ENCODE data around the gene ZDHHC24. TPM values are rescaled to one million over a fixed set of nuclear protein-coding genes. Genes with fewer than 3 reads are reported as not detected.

Gene ZDHHC24
- total RNA-seq, 1 donor from 2014 or later = 10.3 TPM

DNA sequence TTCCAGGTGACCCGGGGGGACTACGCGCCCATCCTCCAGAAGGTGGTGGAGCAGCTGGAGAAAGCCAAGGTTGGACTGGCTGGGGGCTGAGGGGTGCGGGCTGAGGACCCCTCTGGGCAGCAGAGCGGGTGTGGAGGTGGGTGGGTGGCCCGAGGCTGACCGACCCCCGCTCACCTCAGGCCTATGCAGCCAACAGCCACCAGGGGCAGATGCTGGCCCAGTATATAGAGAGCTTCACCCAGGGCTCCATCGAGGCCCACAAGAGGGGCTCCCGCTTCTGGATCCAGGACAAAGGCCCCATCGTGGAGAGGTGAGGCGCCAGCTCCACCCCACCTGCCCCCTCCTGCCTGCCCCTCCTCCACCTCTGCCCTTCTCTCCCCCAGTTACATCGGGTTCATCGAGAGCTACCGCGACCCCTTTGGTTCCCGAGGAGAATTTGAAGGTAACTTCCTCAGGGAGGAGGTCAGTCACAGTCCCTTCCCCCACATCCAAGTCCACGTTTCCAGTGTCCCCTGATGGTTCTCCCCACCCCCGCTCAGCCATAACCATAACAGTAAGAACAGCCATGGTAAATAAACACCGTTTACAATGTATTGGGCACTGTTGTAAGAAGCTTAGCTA, 54.4 kb downstream of the ZDHHC24 start:
- Mint-ChIP-seq H3K27ac (ENCODE audit: unreplicated experiment) (no peak overlapping the region), H3K36me3 (ENCODE audit: low read depth, unreplicated experiment) (peaks cover 5% of the 10 kb centered on the region), H3K4me3 (ENCODE audit: unreplicated experiment) (no peak overlapping the region), H3K27me3 (ENCODE audit: unreplicated experiment) (peaks cover 4% of the 10 kb centered on the region), H3K9me3 (ENCODE audit: unreplicated experiment) (no peaks in the 10 kb centered on the region), H3K4me1 (ENCODE audit: unreplicated experiment) (peaks cover 3% of the 10 kb centered on the region)
- DNase-seq (ENCODE audit: low spot score) = peak; percentile 51
- TF ChIP-seq, protein P1, sequence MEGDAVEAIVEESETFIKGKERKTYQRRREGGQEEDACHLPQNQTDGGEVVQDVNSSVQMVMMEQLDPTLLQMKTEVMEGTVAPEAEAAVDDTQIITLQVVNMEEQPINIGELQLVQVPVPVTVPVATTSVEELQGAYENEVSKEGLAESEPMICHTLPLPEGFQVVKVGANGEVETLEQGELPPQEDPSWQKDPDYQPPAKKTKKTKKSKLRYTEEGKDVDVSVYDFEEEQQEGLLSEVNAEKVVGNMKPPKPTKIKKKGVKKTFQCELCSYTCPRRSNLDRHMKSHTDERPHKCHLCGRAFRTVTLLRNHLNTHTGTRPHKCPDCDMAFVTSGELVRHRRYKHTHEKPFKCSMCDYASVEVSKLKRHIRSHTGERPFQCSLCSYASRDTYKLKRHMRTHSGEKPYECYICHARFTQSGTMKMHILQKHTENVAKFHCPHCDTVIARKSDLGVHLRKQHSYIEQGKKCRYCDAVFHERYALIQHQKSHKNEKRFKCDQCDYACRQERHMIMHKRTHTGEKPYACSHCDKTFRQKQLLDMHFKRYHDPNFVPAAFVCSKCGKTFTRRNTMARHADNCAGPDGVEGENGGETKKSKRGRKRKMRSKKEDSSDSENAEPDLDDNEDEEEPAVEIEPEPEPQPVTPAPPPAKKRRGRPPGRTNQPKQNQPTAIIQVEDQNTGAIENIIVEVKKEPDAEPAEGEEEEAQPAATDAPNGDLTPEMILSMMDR (IDR thresholded peaks at IDR 0.05; ENCODE audit: unreplicated experiment) = peak; percentile 63

DNA sequence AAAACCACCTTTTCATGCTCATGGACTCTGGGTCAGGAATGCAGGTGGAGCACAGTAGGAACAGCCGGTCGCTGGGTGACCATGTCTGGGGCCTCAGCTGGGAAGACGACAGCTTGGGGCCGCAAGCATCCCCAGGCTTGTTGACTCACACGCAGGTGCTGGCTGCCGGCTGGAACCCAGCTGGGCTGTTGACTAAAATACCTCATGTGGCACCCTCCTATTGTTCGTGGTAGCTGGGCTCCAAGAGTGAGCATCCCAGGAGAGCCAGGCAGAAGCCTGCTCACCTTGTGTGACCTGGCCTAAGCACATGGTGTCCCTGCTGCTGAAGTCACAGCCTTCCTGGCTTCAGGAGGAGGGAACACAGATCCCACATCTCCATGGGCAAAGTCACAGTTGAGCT, 56.2 kb downstream of the ZDHHC24 start:
- no peaks in the 10 kb centered on the region for H3K9me3 Mint-ChIP-seq (ENCODE audit: unreplicated experiment)
- no peak overlapping the region for H3K4me3 Mint-ChIP-seq (ENCODE audit: unreplicated experiment)
- peaks cover 5% of the 10 kb centered on the region for H3K36me3 Mint-ChIP-seq (ENCODE audit: low read depth, unreplicated experiment)
- DNase-seq (ENCODE audit: low spot score) = no peak
- TF ChIP-seq, protein P1 (IDR thresholded peaks at IDR 0.05; ENCODE audit: unreplicated experiment) = no peak
- H3K27ac Mint-ChIP-seq (ENCODE audit: unreplicated experiment) = no peak overlapping the region
- H3K27me3 Mint-ChIP-seq (ENCODE audit: unreplicated experiment) = peaks cover 2% of the 10 kb centered on the region
- H3K4me1 Mint-ChIP-seq (ENCODE audit: unreplicated experiment) = peaks cover 3% of the 10 kb centered on the region

DNA sequence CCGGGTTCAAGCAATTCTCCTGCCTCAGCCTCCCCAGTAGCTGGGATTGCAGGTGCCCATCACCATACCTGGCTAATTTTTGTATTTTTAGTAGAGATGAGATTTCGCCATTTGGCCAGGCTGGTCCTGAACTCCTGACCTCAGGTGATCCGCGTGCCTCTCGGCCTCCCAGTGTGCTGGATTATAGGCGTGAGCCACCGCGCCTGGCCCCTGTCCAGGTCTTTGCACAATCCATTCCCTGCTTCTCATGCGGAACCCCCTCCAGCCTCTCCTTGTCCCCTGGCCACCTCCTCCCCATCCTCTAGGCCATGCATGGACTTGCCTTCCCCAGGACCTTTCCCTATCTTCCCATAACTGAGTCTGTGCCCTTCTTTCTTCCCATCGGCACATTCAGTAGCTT, 56.9 kb downstream of the ZDHHC24 start:
- Mint-ChIP-seq H3K4me1 (ENCODE audit: unreplicated experiment) (peaks cover 3% of the 10 kb centered on the region), H3K9me3 (ENCODE audit: unreplicated experiment) (no peaks in the 10 kb centered on the region), H3K4me3 (ENCODE audit: unreplicated experiment) (no peak overlapping the region), H3K36me3 (ENCODE audit: low read depth, unreplicated experiment) (peaks cover 5% of the 10 kb centered on the region), H3K27me3 (ENCODE audit: unreplicated experiment) (peaks cover 2% of the 10 kb centered on the region), H3K27ac (ENCODE audit: unreplicated experiment) (no peak overlapping the region)
- TF ChIP-seq, protein P1 (IDR thresholded peaks at IDR 0.05; ENCODE audit: unreplicated experiment) = no peak
- DNase-seq (ENCODE audit: low spot score) = no peak

DNA sequence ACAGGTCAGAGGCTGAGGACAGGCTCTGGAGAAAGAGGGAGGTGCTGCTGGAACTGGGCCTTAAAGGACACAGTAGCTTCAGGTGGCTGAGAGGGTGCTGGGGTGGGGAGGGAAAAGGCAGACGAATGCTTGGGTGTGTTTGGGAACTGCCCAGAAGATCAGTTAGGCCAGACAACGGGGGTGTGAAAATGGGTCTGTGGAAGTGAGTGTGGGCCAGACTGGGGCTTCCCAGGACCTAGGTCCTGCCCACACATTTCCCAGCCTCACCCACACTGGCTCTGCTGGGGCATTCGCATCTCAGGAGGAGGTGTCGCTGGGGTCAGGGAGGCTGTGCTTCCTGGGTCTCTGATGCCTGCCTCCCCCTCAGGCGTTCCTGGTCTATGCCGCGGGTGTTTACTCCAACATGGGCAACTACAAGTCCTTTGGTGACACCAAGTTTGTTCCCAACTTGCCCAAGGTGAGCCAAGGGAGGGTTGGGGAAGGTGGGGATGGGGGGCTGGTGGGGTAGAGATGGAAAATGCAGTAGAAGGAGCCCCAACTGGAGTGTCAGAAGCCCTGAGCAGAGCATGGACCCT, 61.0 kb downstream of the ZDHHC24 start:
- Mint-ChIP-seq H3K4me3 (ENCODE audit: unreplicated experiment) (no peak overlapping the region), H3K27me3 (ENCODE audit: unreplicated experiment) (peaks cover 2% of the 10 kb centered on the region), H3K4me1 (ENCODE audit: unreplicated experiment) (no peaks in the 10 kb centered on the region), H3K36me3 (ENCODE audit: low read depth, unreplicated experiment) (no peaks in the 10 kb centered on the region), H3K27ac (ENCODE audit: unreplicated experiment) (no peak overlapping the region), H3K9me3 (ENCODE audit: unreplicated experiment) (no peaks in the 10 kb centered on the region)
- DNase-seq (ENCODE audit: low spot score) = no peak
- TF ChIP-seq, protein P1 (IDR thresholded peaks at IDR 0.05; ENCODE audit: unreplicated experiment) = no peak

Measured in endothelial cell (in vitro differentiated cells).